Mesenchymal stem cell (in vitro differentiated cells and primary cell): ENCODE data around the gene THOC7. TPM values are rescaled to one million over a fixed set of nuclear protein-coding genes. Genes with fewer than 3 reads are reported as not detected.

Source experiments
- DNase-seq: peaks from one replicate; pipeline ENCODE4 v3.0.0-alpha.2; 2013
- H2AFZ ChIP-seq: one replicate; pipeline ENCODE4 v1.6.1; 2013; ENCODE audit warnings: low read depth, mild to moderate bottlenecking, control low read depth, inconsistent platforms, low read length, moderate library complexity
- H2AK5ac ChIP-seq: 2 replicates; pipeline ENCODE4 v1.6.1; 2013; ENCODE audit warnings: low read length, moderate library complexity, mild to moderate bottlenecking, inconsistent platforms; ENCODE audit not compliant: severe bottlenecking
- H2BK120ac ChIP-seq: one replicate; pipeline ENCODE4 v1.6.1; 2013; ENCODE audit warnings: low read depth, mild to moderate bottlenecking, inconsistent platforms, low read length, moderate library complexity
- H2BK12ac ChIP-seq, 2 experiments: one replicate each; pipeline ENCODE4 v1.6.1; 2013; ENCODE audit warnings: inconsistent platforms in 2 of 2, low read length in 2 of 2, mild to moderate bottlenecking in 2 of 2, moderate library complexity in 2 of 2, control low read depth in 1 of 2
- H2BK15ac ChIP-seq: one replicate; pipeline ENCODE4 v1.6.1; 2013; ENCODE audit warnings: mild to moderate bottlenecking, low read depth, inconsistent platforms; ENCODE audit not compliant: poor library complexity, severe bottlenecking
- H2BK5ac ChIP-seq: 2 replicates; pipeline ENCODE4 v1.6.1; 2013; ENCODE audit warnings: low read depth, mild to moderate bottlenecking, low read length, control low read depth, inconsistent platforms; ENCODE audit not compliant: poor library complexity, severe bottlenecking
- H3K14ac ChIP-seq, 2 experiments: one replicate each; pipeline ENCODE4 v1.6.1; 2013; ENCODE audit warnings: inconsistent platforms in 2 of 2, low read length in 2 of 2, control low read depth in 1 of 2, mild to moderate bottlenecking in 1 of 2, moderate library complexity in 1 of 2
- H3K18ac ChIP-seq, 2 experiments: one replicate each; pipeline ENCODE4 v1.6.1; 2013; ENCODE audit warnings: inconsistent platforms in 2 of 2, low read length in 2 of 2, control low read depth in 1 of 2, low read depth in 1 of 2, mild to moderate bottlenecking in 1 of 2
- H3K23ac ChIP-seq, 2 experiments: one replicate each; pipeline ENCODE4 v1.6.1; 2013; ENCODE audit warnings: inconsistent platforms in 2 of 2, low read length in 2 of 2, mild to moderate bottlenecking in 2 of 2, moderate library complexity in 2 of 2, control low read depth in 1 of 2
- H3K27ac ChIP-seq: 2 replicates; pipeline ENCODE4 v1.5.1; 2013; ENCODE audit warnings: mild to moderate bottlenecking, moderate library complexity, low read length, control low read depth, inconsistent platforms; ENCODE audit not compliant: poor library complexity, severe bottlenecking
- H3K27me3 ChIP-seq, 2 experiments: 2 replicates each; pipeline versions ENCODE4 v1.6.1 to v1.7.0; 2013; ENCODE audit warnings: low read length in 2 of 2, mild to moderate bottlenecking in 2 of 2, moderate library complexity in 2 of 2, control low read depth in 1 of 2, inconsistent platforms in 1 of 2; ENCODE audit not compliant: control insufficient read depth in 1 of 2, insufficient read depth in 1 of 2
- H3K36me3 ChIP-seq, 2 experiments: 2 replicates each; pipeline versions ENCODE4 v1.6.1 to v1.7.0; 2013; ENCODE audit warnings: low read length in 2 of 2, control low read depth in 1 of 2, inconsistent platforms in 1 of 2, low read depth in 1 of 2, mild to moderate bottlenecking in 1 of 2; ENCODE audit not compliant: insufficient read depth in 2 of 2, control insufficient read depth in 1 of 2
- H3K4ac ChIP-seq, 2 experiments: one replicate each; pipeline ENCODE4 v1.6.1; 2013; ENCODE audit warnings: inconsistent platforms in 2 of 2, low read length in 2 of 2, mild to moderate bottlenecking in 2 of 2, moderate library complexity in 2 of 2, control low read depth in 1 of 2, low read depth in 1 of 2
- H3K4me1 ChIP-seq: 2 replicates; pipeline ENCODE4 v1.6.1; 2013; ENCODE audit warnings: low read depth, low read length, control low read depth; ENCODE audit not compliant: control insufficient read depth, insufficient read depth
- H3K4me2 ChIP-seq: 2 replicates; pipeline ENCODE4 v1.6.1; 2013; ENCODE audit warnings: low read length, mild to moderate bottlenecking, inconsistent platforms; ENCODE audit not compliant: poor library complexity, severe bottlenecking
- H3K4me3 ChIP-seq, 2 experiments: 2 replicates each; pipeline versions ENCODE4 v1.5.1 to v1.7.0; 2013; ENCODE audit warnings: low read length in 2 of 2, mild to moderate bottlenecking in 2 of 2, control low read depth in 1 of 2, low read depth in 1 of 2; ENCODE audit not compliant: insufficient read depth in 1 of 2
- H3K79me1 ChIP-seq: replicated peaks from 2 replicates; pipeline ENCODE4 v1.6.1; 2013; ENCODE audit warnings: mild to moderate bottlenecking, control low read depth, low read length, inconsistent platforms; ENCODE audit not compliant: poor library complexity, severe bottlenecking
- H3K9ac ChIP-seq: 2 replicates; pipeline ENCODE4 v1.7.0; 2013; ENCODE audit warnings: mild to moderate bottlenecking, low read length, moderate library complexity
- H3K9me3 ChIP-seq: 2 replicates; pipeline ENCODE4 v1.7.0; 2013; ENCODE audit warnings: mild to moderate bottlenecking, low read length; ENCODE audit not compliant: control insufficient read depth
- H4K8ac ChIP-seq: one replicate; pipeline ENCODE4 v1.6.1; 2013; ENCODE audit warnings: inconsistent platforms, mild to moderate bottlenecking, low read length, moderate library complexity
- H4K91ac ChIP-seq: one replicate; pipeline ENCODE4 v1.6.1; 2013; ENCODE audit warnings: mild to moderate bottlenecking, low read length, inconsistent platforms
- whole genome bisulfite sequencing: methylation state at CpG from one replicate; pipeline ENCODE4 v1.1.7; 2013; ENCODE audit warnings: mixed read lengths; 5-methylcytosine and 5-hydroxymethylcytosine counted together
- polyA plus RNA-seq, 2 experiments: library from polyadenylated mRNA; stranded (reverse); fragments of 200-250 nt; gene quantifications; one replicate each; pipeline ENCODE4 v1.2.3, GENCODE V29; 2013

The THOC7 gene
- 59.6 TPM for polyA plus RNA-seq (2013, experiment 1 of 2)
- 61.7 TPM for polyA plus RNA-seq (2013, experiment 2 of 2)

- Histone ChIP-seq H3K4ac (peak within 1 kb of the TSS; percentile 56 to 76), H4K91ac (peak within 1 kb of the TSS; percentile 93), H3K4me3 (peak within 1 kb of the TSS; percentile 74 to 91), H3K23ac (peak within 1 kb of the TSS in 1 of 2 experiments; percentile 94), H4K8ac (peak within 1 kb of the TSS; percentile 82), H2BK5ac (peak within 1 kb of the TSS; percentile 71), H3K27me3 (no peaks in the 10 kb centered on the region), H2BK15ac (peak within 1 kb of the TSS; percentile 80), H3K27ac (peak within 1 kb of the TSS; percentile 1), H3K4me1 (peaks cover 4% of the 10 kb centered on the region), H2AK5ac (peak within 1 kb of the TSS; percentile 70), H3K14ac (peak within 1 kb of the TSS; percentile 58 to 77), H3K18ac (peak within 1 kb of the TSS; percentile 81 to 97), H3K9me3 (no peaks in the 10 kb centered on the region), H3K9ac (peak within 1 kb of the TSS; percentile 95), H3K79me1 (peaks cover 26% of the 10 kb centered on the region), H3K36me3 (peaks cover 4 to 13% of the 10 kb centered on the region in 2 experiments), H2BK12ac (peak within 1 kb of the TSS in 1 of 2 experiments; percentile 71), H2BK120ac (peak within 1 kb of the TSS; percentile 95), H2AFZ (peak within 1 kb of the TSS; percentile 1), H3K4me2 (peak within 1 kb of the TSS; percentile 76)
- WGBS = under 1% methylated on average over 59 of the region's 98 CpGs
- DNase-seq = peak; percentile 74
Measured at GRCh38 chr3:63863150-63864007, at the start of gene THOC7, which contains the start of gene ATXN7. Gene THOC7, minus strand, starts transcription at chr3:63863805. Its CDS starts 15 bp downstream, at chr3:63863790. Gene ATXN7, plus strand, starts transcription at chr3:63863867. Its CDS starts 48,732 bp downstream, at chr3:63912599.

GRCh38 chr3:63912768-63913588 lies 49.4 kb upstream of the THOC7 start:
- DNase-seq = peak; percentile 84
- Histone ChIP-seq H3K4me3 (peak overlapping the region; percentile 85 to 87), H3K4ac (peak overlapping the region in 1 of 2 experiments; percentile 86), H2BK12ac (peak overlapping the region in 1 of 2 experiments; percentile 63), H3K9ac (peak overlapping the region; percentile 92), H3K14ac (peak overlapping the region in 1 of 2 experiments; percentile 97), H4K91ac (peak overlapping the region; percentile 77), H3K4me2 (peak overlapping the region; percentile 80), H2BK5ac (no peak overlapping the region), H3K23ac (peak overlapping the region in 1 of 2 experiments; percentile 97), H3K4me1 (peaks cover 4% of the 10 kb centered on the region), H4K8ac (no peak overlapping the region), H2AFZ (peak overlapping the region; percentile 75), H3K18ac (peak overlapping the region; percentile 82 to 95), H3K27me3 (no peaks in the 10 kb centered on the region), H3K27ac (peak overlapping the region; percentile 27), H3K9me3 (no peaks in the 10 kb centered on the region), H3K79me1 (peaks cover 19% of the 10 kb centered on the region), H3K36me3 (peaks cover 8 to 33% of the 10 kb centered on the region in 2 experiments), H2BK15ac (no peak overlapping the region), H2BK120ac (no peak overlapping the region), H2AK5ac (no peak overlapping the region)
- WGBS = 3% methylated on average over 22 of the region's 46 CpGs

- under 1% methylated on average over 67 of the region's 115 CpGs for WGBS
- DNase-seq = peak; percentile 92
Measured at GRCh38 chr3:63911873-63912767, 48.5 kb upstream of the THOC7 start, which contains the start of gene SCAANT1. Gene SCAANT1, minus strand, starts transcription at chr3:63912383.

More at GRCh38 chr3:63911873-63912767, 48.5 kb upstream of the THOC7 start, which contains the start of gene SCAANT1:
- Histone ChIP-seq H4K91ac (peak within 1 kb of the TSS; percentile 93), H3K9me3 (no peaks in the 10 kb centered on the region), H3K9ac (peak within 1 kb of the TSS; percentile 92), H3K36me3 (peaks cover 8 to 25% of the 10 kb centered on the region in 2 experiments), H2BK120ac (peak within 1 kb of the TSS; percentile 81), H3K23ac (peak within 1 kb of the TSS in 1 of 2 experiments; percentile 97), H2AFZ (peak within 1 kb of the TSS; percentile 75), H3K79me1 (peaks cover 20% of the 10 kb centered on the region), H3K27me3 (no peaks in the 10 kb centered on the region), H3K18ac (peak within 1 kb of the TSS; percentile 82 to 95), H3K27ac (peak within 1 kb of the TSS; percentile 27), H3K4me3 (peak within 1 kb of the TSS; percentile 86 to 87), H4K8ac (peak within 1 kb of the TSS; percentile 88), H2BK5ac (no peak within 1 kb of the TSS), H2AK5ac (no peak within 1 kb of the TSS), H3K4ac (peak within 1 kb of the TSS; percentile 68 to 86), H2BK12ac (peak within 1 kb of the TSS in 1 of 2 experiments; percentile 63), H3K14ac (peak within 1 kb of the TSS; percentile 59 to 97), H3K4me2 (peak within 1 kb of the TSS; percentile 99), H2BK15ac (peak within 1 kb of the TSS; percentile 95), H3K4me1 (peaks cover 4% of the 10 kb centered on the region)
